ENCODE measurements around the gene PPFIA2. TPM values are rescaled to one million over a fixed set of nuclear protein-coding genes. Genes with fewer than 3 reads are reported as not detected.

Gene PPFIA2
- total RNA-seq, 1 donor from 2014 or later, result 0.83 TPM

DNA sequence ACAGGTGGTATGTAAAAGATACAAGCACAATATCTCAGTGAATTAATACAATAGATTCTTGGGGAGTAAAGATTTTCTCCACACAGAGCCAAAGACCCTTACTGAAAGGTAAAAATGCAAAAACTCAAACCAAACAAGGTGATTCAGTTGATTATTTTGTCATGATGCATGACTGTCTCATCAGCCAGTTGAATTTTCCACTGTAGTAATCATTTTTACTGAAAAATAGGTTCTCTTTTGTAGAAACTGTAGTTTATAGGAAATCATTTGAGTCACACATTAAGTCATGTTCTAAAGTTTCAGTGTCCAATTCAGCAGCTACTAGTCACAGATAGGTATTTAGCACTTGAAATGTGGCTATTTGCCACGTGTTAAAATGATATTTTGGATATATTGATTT is 53.6 kb downstream of the PPFIA2 start:
- TF ChIP-seq, protein P1, sequence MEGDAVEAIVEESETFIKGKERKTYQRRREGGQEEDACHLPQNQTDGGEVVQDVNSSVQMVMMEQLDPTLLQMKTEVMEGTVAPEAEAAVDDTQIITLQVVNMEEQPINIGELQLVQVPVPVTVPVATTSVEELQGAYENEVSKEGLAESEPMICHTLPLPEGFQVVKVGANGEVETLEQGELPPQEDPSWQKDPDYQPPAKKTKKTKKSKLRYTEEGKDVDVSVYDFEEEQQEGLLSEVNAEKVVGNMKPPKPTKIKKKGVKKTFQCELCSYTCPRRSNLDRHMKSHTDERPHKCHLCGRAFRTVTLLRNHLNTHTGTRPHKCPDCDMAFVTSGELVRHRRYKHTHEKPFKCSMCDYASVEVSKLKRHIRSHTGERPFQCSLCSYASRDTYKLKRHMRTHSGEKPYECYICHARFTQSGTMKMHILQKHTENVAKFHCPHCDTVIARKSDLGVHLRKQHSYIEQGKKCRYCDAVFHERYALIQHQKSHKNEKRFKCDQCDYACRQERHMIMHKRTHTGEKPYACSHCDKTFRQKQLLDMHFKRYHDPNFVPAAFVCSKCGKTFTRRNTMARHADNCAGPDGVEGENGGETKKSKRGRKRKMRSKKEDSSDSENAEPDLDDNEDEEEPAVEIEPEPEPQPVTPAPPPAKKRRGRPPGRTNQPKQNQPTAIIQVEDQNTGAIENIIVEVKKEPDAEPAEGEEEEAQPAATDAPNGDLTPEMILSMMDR (IDR thresholded peaks at IDR 0.05), result no peak
- H3K27ac ChIP-seq, result no peak overlapping the region
- H3K4me1 ChIP-seq, result no peaks in the 10 kb centered on the region
- H3K9me3 ChIP-seq, result no peaks in the 10 kb centered on the region
- ATAC-seq, result no peak
- intact Hi-C loops (cut with DNase I), result no loop called here
- DNase-seq, result no peak
- H3K27me3 ChIP-seq (ENCODE audit: low read depth), result no peaks in the 10 kb centered on the region
- no peak overlapping the region for H3K4me3 ChIP-seq
- no peaks in the 10 kb centered on the region for H3K36me3 ChIP-seq

DNA sequence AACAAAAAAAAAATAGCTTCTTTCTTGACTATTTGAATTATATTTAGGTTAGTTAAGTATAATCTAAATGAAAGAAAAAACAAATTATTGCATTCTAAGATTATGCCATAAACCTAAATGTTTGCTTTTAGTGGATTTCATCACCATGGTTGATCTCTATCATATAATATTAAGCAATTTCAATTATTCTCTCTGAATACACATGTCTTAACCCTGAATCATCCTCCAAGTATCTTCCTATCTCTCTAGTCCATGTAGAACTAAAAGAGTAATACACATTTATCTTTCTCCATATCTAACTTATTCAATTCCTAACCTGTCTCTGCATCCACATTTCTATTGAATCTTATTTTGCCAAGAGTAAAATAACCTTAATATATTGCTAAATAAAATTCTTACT is 59.6 kb downstream of the PPFIA2 start:
- Histone ChIP-seq H3K36me3 (no peaks in the 10 kb centered on the region), H3K4me1 (no peaks in the 10 kb centered on the region), H3K9me3 (no peaks in the 10 kb centered on the region), H3K27me3 (ENCODE audit: low read depth) (no peaks in the 10 kb centered on the region), H3K4me3 (no peak overlapping the region), H3K27ac (no peak overlapping the region)
- intact Hi-C loops (cut with DNase I), result no loop called here
- ATAC-seq (no peak), DNase-seq (no peak)
- TF ChIP-seq, protein P1 (IDR thresholded peaks at IDR 0.05), result no peak

DNA sequence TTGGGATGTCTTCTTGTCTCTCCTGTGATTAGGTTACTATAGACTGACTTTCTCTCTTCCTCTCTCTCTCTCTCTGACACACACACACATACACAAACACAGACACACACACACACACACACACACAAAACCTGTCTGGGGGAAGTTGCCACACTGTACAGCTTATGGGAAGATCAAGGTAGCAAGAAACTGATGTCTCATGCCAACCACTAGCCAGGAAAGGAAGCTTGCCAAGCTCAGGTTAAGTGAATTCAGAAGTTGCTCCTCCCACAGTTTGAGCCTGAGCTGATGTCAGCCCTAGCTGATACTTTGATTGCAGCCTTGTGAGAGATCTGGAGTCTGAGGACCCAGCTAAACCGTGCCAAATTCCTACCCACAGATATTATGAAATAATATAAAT is 67.1 kb downstream of the PPFIA2 start:
- no peaks in the 10 kb centered on the region for H3K27me3 ChIP-seq (ENCODE audit: low read depth)
- intact Hi-C loops (cut with DNase I), result no loop called here
- H3K4me3 ChIP-seq, result no peak overlapping the region
- DNase-seq (no peak), ATAC-seq (peak; percentile 62 to 75)
- no peak overlapping the region for H3K27ac ChIP-seq
- TF ChIP-seq, protein P1 (IDR thresholded peaks at IDR 0.05), result no peak
- H3K9me3 ChIP-seq, result no peaks in the 10 kb centered on the region
- H3K4me1 ChIP-seq, result no peaks in the 10 kb centered on the region
- H3K36me3 ChIP-seq, result no peaks in the 10 kb centered on the region

DNA sequence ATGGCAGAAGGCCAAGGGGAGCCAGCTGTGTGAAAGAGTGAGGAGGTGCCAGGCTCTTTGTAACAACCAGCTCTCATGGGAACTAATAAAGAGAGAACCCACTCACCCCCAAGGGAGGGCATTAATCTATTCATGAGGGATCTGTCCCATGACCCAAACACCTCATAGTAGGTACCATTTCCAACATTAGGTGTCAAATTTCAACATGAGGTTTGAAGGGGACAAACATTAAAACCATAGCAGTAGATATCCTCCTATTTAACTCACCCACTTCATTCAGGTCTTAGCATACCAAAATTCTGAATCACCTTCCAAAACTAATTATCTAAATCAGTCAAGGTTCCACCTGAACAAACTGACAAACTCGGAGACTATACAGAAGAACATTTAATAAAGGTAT is 75.3 kb downstream of the PPFIA2 start:
- H3K27ac ChIP-seq, result no peak overlapping the region
- no peaks in the 10 kb centered on the region for H3K36me3 ChIP-seq
- no peaks in the 10 kb centered on the region for H3K27me3 ChIP-seq (ENCODE audit: low read depth)
- no peak overlapping the region for H3K4me3 ChIP-seq
- ATAC-seq (no peak), DNase-seq (no peak)
- TF ChIP-seq, protein P1 (IDR thresholded peaks at IDR 0.05), result no peak
- intact Hi-C loops (cut with DNase I), result no loop called here
- no peaks in the 10 kb centered on the region for H3K9me3 ChIP-seq
- no peaks in the 10 kb centered on the region for H3K4me1 ChIP-seq

DNA sequence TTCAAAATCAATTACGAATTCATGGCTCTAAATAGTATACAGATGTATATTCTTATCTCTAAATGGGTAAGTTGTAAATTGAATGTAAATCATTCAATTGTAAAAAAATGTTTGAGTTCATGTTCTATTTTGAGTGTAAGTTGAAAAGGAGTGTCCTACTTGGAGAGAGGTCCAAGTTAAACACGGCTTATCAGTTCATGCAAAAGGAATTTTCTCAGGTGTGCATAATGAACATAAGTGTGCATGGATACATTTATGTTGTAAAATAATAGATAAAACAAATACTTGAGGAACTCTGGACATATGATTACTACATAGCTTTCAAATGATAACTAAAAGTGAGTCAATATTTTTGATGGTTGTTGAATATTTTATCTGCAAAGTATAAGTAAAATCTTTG is 79.5 kb downstream of the PPFIA2 start:
- H3K27me3 ChIP-seq (ENCODE audit: low read depth), result no peaks in the 10 kb centered on the region
- intact Hi-C loops (cut with DNase I), result no loop called here
- no peak for DNase-seq
- no peak overlapping the region for H3K4me3 ChIP-seq
- TF ChIP-seq, protein P1 (IDR thresholded peaks at IDR 0.05), result no peak
- H3K4me1 ChIP-seq, result no peaks in the 10 kb centered on the region
- no peaks in the 10 kb centered on the region for H3K36me3 ChIP-seq
- no peaks in the 10 kb centered on the region for H3K9me3 ChIP-seq
- no peak overlapping the region for H3K27ac ChIP-seq
- peak in 1 of 2 donors; percentile 54 for ATAC-seq

DNA sequence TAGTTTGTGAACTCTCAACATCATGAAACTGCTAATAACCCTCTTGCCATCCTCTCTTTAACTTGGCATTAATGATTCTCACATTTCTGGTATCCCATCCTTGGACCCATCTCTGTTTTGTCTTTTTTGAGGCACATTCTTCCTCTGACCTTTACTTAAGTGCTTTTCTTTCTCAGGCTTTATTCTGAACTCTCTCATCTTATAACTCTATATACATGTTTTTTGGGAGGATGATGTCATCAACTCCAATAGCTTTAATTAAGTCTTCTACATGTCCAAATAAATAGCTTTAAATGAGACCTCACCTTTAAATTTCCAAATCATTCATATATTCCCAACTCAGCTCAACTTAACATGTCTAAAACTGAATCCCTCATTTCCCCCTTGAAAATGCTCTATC is 88.4 kb downstream of the PPFIA2 start:
- H3K27ac ChIP-seq, result no peak overlapping the region
- TF ChIP-seq, protein P1 (IDR thresholded peaks at IDR 0.05), result no peak
- ATAC-seq (no peak), DNase-seq (no peak)
- H3K9me3 ChIP-seq, result no peaks in the 10 kb centered on the region
- H3K4me3 ChIP-seq, result no peak overlapping the region
- intact Hi-C loops (cut with DNase I), result no loop called here
- no peaks in the 10 kb centered on the region for H3K36me3 ChIP-seq
- no peaks in the 10 kb centered on the region for H3K27me3 ChIP-seq (ENCODE audit: low read depth)
- H3K4me1 ChIP-seq, result no peaks in the 10 kb centered on the region
